NCI-H1105 (cell line): Measurements from ENCODE around the gene ABCC8.
A peak's percentile ranks its signal among the peaks of the same experiment; 100 is the strongest.

Experiments
- DNase-seq: peaks from one replicate; lab custom pipeline; 2025; lab: John Stamatoyannopoulos, UW

The ABCC8 gene

GRCh38 chr11:17469998-17470397, 6.6 kb downstream of the ABCC8 start:
- no peak for DNase-seq

GRCh38 chr11:17468122-17468521, 8.5 kb downstream of the ABCC8 start:
- DNase-seq = no peak

- DNase-seq = no peak
Observed at GRCh38 chr11:17463546-17464174, 13.0 kb downstream of the ABCC8 start.

GRCh38 chr11:17462940-17463339, 13.7 kb downstream of the ABCC8 start:
- no peak for DNase-seq

- no peak for DNase-seq
Observed at GRCh38 chr11:17460406-17460805, 16.2 kb downstream of the ABCC8 start.

GRCh38 chr11:17459236-17459896, 17.3 kb downstream of the ABCC8 start:
- DNase-seq = no peak

- no peak for DNase-seq
Observed at GRCh38 chr11:17458268-17458667, 18.4 kb downstream of the ABCC8 start.

- no peak for DNase-seq
Observed at GRCh38 chr11:17457396-17458173, 19.1 kb downstream of the ABCC8 start.

- no peak for DNase-seq
Observed at GRCh38 chr11:17452668-17453067, 24.0 kb downstream of the ABCC8 start.

GRCh38 chr11:17449158-17449557, 27.5 kb downstream of the ABCC8 start:
- DNase-seq = no peak

GRCh38 chr11:17446482-17446881, 30.2 kb downstream of the ABCC8 start:
- no peak for DNase-seq

GRCh38 chr11:17445240-17445795, 31.3 kb downstream of the ABCC8 start:
- no peak for DNase-seq

GRCh38 chr11:17443926-17444690, 32.5 kb downstream of the ABCC8 start:
- no peak for DNase-seq

- DNase-seq = no peak
Observed at GRCh38 chr11:17443423-17443822, 33.2 kb downstream of the ABCC8 start.

GRCh38 chr11:17443000-17443399, 33.6 kb downstream of the ABCC8 start:
- DNase-seq = no peak

GRCh38 chr11:17439316-17439782, 37.3 kb downstream of the ABCC8 start:
- peak; percentile 72 for DNase-seq

- DNase-seq = no peak
Observed at GRCh38 chr11:17437366-17437765, 39.3 kb downstream of the ABCC8 start.

- DNase-seq = no peak
Observed at GRCh38 chr11:17434108-17434507, 42.5 kb downstream of the ABCC8 start.

- DNase-seq = no peak
Observed at GRCh38 chr11:17432002-17432401, 44.6 kb downstream of the ABCC8 start.

GRCh38 chr11:17431139-17431538, 45.5 kb downstream of the ABCC8 start:
- no peak for DNase-seq

- no peak for DNase-seq
Observed at GRCh38 chr11:17430616-17431015, 46.0 kb downstream of the ABCC8 start.

GRCh38 chr11:17428925-17429324, 47.7 kb downstream of the ABCC8 start:
- no peak for DNase-seq
